Heart left ventricle (tissue), 13 donors: ENCODE results near the gene OR2Y1.

ENCODE experiments used
- CTCF ChIP-seq, 12 donors: fragments of 200-600 bp; sonication (generic) in 4 of 12; IDR thresholded peaks; one replicate each; pipeline versions ENCODE4 v1.5.0 to v1.8.0; 2018 to 2022; ENCODE audit warnings: antibody characterized with exemption in 12 of 12, mild to moderate bottlenecking in 5 of 12
- POLR2A ChIP-seq, 2 donors: fragments of 450-650 bp; IDR thresholded peaks; one replicate each; pipeline ENCODE4 v1.6.1; 2017; ENCODE audit warnings: antibody characterized with exemption in 2 of 2, mild to moderate bottlenecking in 2 of 2, moderate library complexity in 2 of 2
- donor health status: ischemic (EF 13 %, LVEDD 7.1; RV severe dilation, severe dysfunction).
- donor health status: DM: no; HTN: yes; CAD: no.
- donor health status: DM: no; HTN: no; CAD: no.
- donor health status: ischemic (EF 25% LVEDD 6.9; RV normal size, moderate dysfunction).
- donor health status: ischemic (EF 25% LVEDD 5.7; RV mildly dilated, moderate dysfunction).
- donor health status: ischemic (EF 35%, LVEDD 5.7; RV mildly dilated, moderate dysfunction).
- donor health status: nonischemic (EF 11% LVEDD 7.7; RV severe dilation, severe dysfunction).
- donor health status: DM: yes; HTN: yes; CAD: no.
- donor health status: PGD.
- donor health status: ischemic (EF 29% LVEDD 5.4; RV normal size, mild dysfunction).
- donor health status: nonischemic (EF 23%, LVEDD 6.1; RV moderate dilation, normal function).

- TF ChIP-seq CTCF (IDR thresholded peaks at IDR 0.05) (no peak), POLR2A (IDR thresholded peaks at IDR 0.05) (no peak)
Observed at GRCh38 chr5:180769821-180770220, 30.0 kb upstream of the OR2Y1 start.
